ENCODE data around the gene TRIM37.
A peak's percentile ranks its signal among the peaks of the same experiment; 100 is the strongest.

The TRIM37 gene

DNA sequence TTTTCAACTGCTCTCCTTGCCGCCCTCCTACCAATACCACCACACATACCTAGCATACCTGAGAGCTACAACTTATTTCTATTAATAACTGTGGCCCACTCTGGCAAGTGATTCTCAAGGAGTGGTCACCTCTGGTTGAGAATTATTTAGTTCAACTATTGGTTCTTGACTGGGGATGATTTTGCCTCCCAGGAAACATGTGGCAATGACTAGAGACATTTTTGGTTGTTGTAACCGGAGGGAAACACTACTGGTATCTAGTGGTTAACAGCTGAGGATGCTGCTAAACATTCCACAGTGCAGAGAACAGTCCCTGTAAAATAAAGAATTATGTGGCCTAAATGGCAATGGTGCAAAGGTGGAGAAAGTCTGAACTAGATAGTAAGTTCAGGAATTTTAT, 96.7 kb downstream of the TRIM37 start:
- no peak for DNase-seq (ENCODE audit: extremely low read depth, low read depth)
- TF ChIP-seq, protein P1, sequence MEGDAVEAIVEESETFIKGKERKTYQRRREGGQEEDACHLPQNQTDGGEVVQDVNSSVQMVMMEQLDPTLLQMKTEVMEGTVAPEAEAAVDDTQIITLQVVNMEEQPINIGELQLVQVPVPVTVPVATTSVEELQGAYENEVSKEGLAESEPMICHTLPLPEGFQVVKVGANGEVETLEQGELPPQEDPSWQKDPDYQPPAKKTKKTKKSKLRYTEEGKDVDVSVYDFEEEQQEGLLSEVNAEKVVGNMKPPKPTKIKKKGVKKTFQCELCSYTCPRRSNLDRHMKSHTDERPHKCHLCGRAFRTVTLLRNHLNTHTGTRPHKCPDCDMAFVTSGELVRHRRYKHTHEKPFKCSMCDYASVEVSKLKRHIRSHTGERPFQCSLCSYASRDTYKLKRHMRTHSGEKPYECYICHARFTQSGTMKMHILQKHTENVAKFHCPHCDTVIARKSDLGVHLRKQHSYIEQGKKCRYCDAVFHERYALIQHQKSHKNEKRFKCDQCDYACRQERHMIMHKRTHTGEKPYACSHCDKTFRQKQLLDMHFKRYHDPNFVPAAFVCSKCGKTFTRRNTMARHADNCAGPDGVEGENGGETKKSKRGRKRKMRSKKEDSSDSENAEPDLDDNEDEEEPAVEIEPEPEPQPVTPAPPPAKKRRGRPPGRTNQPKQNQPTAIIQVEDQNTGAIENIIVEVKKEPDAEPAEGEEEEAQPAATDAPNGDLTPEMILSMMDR (IDR thresholded peaks at IDR 0.05; ENCODE audit: low read depth, low read length), result no peak

DNA sequence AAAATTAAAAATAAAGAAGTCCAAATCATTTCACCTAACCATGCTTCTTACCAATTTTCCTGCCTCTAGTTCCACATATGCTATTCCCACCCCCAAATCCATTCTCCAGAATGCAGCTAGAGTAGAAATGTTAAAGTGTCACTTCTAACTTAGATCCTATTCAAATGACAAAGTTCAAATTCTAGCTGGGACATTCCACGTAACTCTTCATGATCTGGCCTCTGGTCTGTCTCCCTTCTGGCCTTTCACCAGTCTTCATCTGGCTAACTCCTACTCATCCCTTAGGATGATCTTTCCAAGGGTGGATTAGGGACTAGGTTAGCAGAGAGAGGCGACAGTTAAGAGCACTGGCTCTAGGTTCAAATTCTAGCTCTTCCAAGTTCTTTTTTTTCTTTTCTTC, 97.9 kb downstream of the TRIM37 start:
- no peak for DNase-seq (ENCODE audit: extremely low read depth, low read depth)
- TF ChIP-seq, protein P1 (IDR thresholded peaks at IDR 0.05; ENCODE audit: low read depth, low read length), result no peak

DNA sequence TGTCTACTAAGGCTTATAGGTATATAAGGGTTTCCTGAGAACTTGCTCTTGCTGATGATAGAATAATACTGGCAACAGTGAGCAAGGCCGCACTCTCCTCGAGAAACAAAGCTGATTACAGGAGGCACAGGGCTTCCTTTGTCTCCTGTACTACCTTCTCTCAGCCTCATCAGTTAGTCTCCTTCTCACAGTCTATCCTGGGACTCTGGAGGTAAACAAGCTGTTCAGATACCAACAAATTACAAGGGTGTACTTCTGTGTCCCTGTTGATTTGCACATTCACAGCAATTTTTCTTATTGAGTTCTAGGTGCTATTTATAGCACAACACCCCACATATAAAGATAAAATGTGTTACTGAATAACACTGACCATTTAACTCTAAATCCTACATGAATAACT, 98.7 kb downstream of the TRIM37 start:
- no peak for DNase-seq (ENCODE audit: extremely low read depth, low read depth)
- TF ChIP-seq, protein P1 (IDR thresholded peaks at IDR 0.05; ENCODE audit: low read depth, low read length), result no peak

DNA sequence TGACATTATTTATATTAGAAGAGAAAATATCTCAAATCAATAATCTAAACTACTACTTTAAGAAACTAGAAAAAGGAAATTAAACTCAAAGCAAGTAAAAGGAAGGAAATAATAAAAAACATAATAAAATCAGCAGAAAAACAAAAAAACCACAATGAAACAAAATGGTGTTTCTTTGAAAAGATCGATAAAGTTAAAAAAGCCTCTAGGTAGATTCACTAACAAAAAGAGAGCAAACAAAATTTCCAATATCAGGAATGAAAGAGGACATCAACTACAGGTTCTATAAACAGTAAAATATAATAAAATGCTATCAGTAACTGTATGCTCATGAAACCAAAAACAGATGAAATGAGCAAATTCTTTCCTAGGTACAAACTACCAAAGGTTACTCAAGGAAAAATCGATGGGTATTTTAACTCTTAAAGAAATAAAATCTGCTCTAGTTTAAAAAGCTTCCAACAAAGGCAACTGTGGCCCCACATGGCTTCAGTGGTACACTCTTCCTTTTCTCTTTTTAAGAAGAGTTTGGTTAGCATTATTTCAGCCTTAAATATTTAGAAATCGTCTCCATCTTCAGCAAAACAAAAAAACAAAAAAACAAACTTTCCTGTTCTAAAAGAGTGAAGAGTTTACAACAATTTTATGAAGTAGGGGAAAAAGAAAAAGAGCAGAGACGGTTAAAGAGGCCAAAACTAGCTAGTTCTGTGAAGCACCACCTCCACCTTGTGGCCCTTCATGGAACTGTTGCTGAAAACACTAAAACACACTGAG, 102.2 kb downstream of the TRIM37 start:
- TF ChIP-seq, protein P1 (IDR thresholded peaks at IDR 0.05; ENCODE audit: low read depth, low read length), result peak; percentile 95
- DNase-seq (ENCODE audit: extremely low read depth, low read depth), result peak; percentile 23

DNA sequence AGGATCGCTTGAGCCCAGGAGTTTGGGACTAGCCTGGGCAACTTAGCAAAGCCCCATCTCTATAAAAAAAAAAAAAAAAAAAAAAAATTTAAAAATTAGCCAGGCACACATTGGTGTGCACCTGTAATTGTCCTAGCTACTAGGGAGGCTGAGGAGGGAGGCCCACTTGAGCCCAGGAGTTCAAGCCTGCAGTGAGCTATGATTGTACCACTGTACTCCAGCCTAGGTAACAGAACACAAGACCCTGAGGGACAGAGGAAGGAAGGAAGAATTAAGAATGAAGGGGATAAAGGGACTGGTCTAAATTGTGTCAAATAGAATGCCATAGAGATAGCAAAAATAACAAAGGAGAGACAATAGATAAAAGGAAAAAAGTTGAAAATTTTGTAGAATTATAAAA, 102.8 kb downstream of the TRIM37 start:
- TF ChIP-seq, protein P1 (IDR thresholded peaks at IDR 0.05; ENCODE audit: low read depth, low read length), result no peak
- DNase-seq (ENCODE audit: extremely low read depth, low read depth), result no peak

DNA sequence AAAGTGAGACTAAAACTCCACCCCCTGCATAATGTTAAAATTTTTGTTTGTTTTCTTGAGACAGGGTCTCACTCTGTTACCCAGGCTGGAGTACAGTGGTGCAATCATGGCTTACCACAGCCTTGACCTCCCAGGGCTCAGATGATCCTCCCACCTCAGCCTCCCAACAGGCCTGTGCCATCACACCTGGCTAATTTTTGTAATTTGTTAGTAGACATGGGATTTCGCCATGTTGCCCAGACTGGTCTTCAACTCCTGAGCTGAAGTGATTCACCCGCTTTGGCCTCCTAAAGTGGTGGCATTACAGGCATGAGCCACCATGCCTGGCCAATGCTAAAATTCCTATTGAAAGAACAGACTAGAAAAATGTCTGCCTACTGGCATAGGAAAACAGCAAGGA, 103.8 kb downstream of the TRIM37 start:
- no peak for DNase-seq (ENCODE audit: extremely low read depth, low read depth)
- TF ChIP-seq, protein P1 (IDR thresholded peaks at IDR 0.05; ENCODE audit: low read depth, low read length), result no peak

DNA sequence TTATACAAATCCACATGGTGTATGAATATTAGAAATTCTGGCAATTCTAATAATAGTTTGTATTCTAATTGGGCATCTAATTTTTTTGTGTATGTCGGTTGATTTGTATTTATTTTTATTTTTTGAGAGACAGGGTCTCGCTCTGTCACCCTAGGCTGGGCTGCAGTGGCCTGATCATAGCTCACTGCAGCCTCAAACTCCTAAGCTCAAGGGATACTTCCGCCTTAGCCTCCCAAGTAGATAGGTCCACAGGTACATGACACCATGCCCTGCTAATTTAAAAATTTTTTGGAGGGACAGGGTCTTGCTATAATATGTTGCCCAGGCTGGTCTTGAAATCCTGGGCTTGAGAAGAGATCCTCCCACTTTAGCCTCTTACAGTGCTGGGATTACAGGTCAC, 104.6 kb downstream of the TRIM37 start:
- no peak for DNase-seq (ENCODE audit: extremely low read depth, low read depth)

More for the DNA sequence above, 104.6 kb downstream of the TRIM37 start:
- TF ChIP-seq, protein P1 (IDR thresholded peaks at IDR 0.05; ENCODE audit: low read depth, low read length), result no peak
